Fibroblast of lung (primary cell): ENCODE measurements around the gene DDRGK1. TPM values are rescaled to one million over a fixed set of nuclear protein-coding genes. Genes with fewer than 3 reads are reported as not detected.

Source experiments
- DNase-seq, 2 donors: peaks; one replicate each; pipeline versions ENCODE4 v3.0.0 to v3.0.0-alpha.2; 2010; ENCODE audit warnings: low read depth in 2 of 2
- H2AFZ ChIP-seq: 2 replicates; pipeline ENCODE4 v1.5.1; 2012; ENCODE audit warnings: low read length, control low read depth, inconsistent platforms
- H3K27ac ChIP-seq: 2 replicates; pipeline ENCODE4 v1.5.1; 2011; ENCODE audit warnings: low read length, control low read depth; ENCODE audit not compliant: insufficient read depth
- H3K27me3 ChIP-seq: 2 replicates; pipeline ENCODE4 v1.5.1; 2011; ENCODE audit warnings: mild to moderate bottlenecking, low read length; ENCODE audit not compliant: control insufficient read depth, insufficient read depth
- H3K36me3 ChIP-seq: 2 replicates; pipeline ENCODE4 v1.5.1; 2011; ENCODE audit warnings: low read length; ENCODE audit not compliant: control insufficient read depth, insufficient read depth
- H3K4me1 ChIP-seq: 2 replicates; pipeline ENCODE4 v1.5.1; 2011; ENCODE audit warnings: low read length; ENCODE audit not compliant: control insufficient read depth, insufficient read depth; ENCODE audit errors: extremely low read depth
- H3K4me2 ChIP-seq: 2 replicates; pipeline ENCODE4 v1.5.1; 2011; ENCODE audit warnings: low read length, control low read depth; ENCODE audit not compliant: insufficient read depth; ENCODE audit errors: extremely low read depth
- H3K4me3 ChIP-seq, 4 experiments: fragments of 200-600 bp in 1 of 4; sonication (generic) in 1 of 4; replicated peaks in 1 of 4; 2 replicates each; pipeline ENCODE4 v1.5.1; 2011 to 2016; ENCODE audit warnings: low read length in 4 of 4, low read depth in 3 of 4, mild to moderate bottlenecking in 3 of 4, control low read depth in 2 of 4, inconsistent platforms in 1 of 4, mixed read lengths in 1 of 4; ENCODE audit not compliant: insufficient read depth in 1 of 4; ENCODE audit errors: control extremely low read depth in 1 of 4
- H3K79me2 ChIP-seq: 2 replicates; pipeline ENCODE4 v1.5.1; 2012; ENCODE audit warnings: mild to moderate bottlenecking, low read length, inconsistent platforms; ENCODE audit not compliant: control insufficient read depth, insufficient read depth
- H3K9ac ChIP-seq: 2 replicates; pipeline ENCODE4 v1.5.1; 2011; ENCODE audit warnings: mild to moderate bottlenecking, low read length, control low read depth; ENCODE audit not compliant: insufficient read depth
- H3K9me3 ChIP-seq: 2 replicates; pipeline ENCODE4 v1.5.1; 2012; ENCODE audit warnings: low read depth, low read length; ENCODE audit not compliant: control insufficient read depth, insufficient read depth
- H4K20me1 ChIP-seq: 2 replicates; pipeline ENCODE4 v1.5.1; 2011; ENCODE audit warnings: low read length; ENCODE audit not compliant: control insufficient read depth, insufficient read depth; ENCODE audit errors: extremely low read depth
- EZH2 ChIP-seq: IDR thresholded peaks from 2 replicates; pipeline ENCODE4 v1.5.1; 2012; ENCODE audit warnings: low read length, control low read depth, mild to moderate bottlenecking; ENCODE audit errors: missing control alignments
- polyA minus RNA-seq: library from RNA; depleted of rRNA, polyadenylated mRNA; stranded (reverse); fragments of >200 nt; gene quantifications from 2 replicates; pipeline ENCODE4 v1.2.3, GENCODE V29; 2011; ENCODE audit warnings: low replicate concordance
- polyA plus RNA-seq, 2 donors: library from polyadenylated mRNA; depleted of rRNA in 1 of 2; stranded (reverse) in 1 of 2; unstranded in 1 of 2; fragments of >200 nt; gene quantifications; 2 replicates each; pipeline ENCODE4 v1.2.1, GENCODE V29; 2011 to 2012; ENCODE audit warnings: missing spikeins in 1 of 2
- total RNA-seq: library from RNA; depleted of rRNA; stranded (reverse); fragments of >200 nt; gene quantifications from 2 replicates; pipeline ENCODE4 v1.2.1, GENCODE V29; 2014
- TF ChIP-seq, protein P1 (sequence below), 2 donors: IDR thresholded peaks in 1 of 2; conservative IDR thresholded peaks in 1 of 2; 1 replicate in 1 of 2; 2 replicates in 1 of 2; pipeline ENCODE4 v1.5.1; 2011 to 2012; ENCODE audit warnings: low read length in 2 of 2, control low read depth in 1 of 2, inconsistent platforms in 1 of 2, low read depth in 1 of 2, mild to moderate bottlenecking in 1 of 2

Gene DDRGK1
- 32.9 and 35.5 TPM in 2 replicates for total RNA-seq
- polyA plus RNA-seq: 37.5 and 42.4 TPM in 2 replicates
- polyA plus RNA-seq (2012): 39.9 and 51.2 TPM in 2 replicates
- polyA minus RNA-seq: 9.5 and 15.7 TPM in 2 replicates

- Histone ChIP-seq H3K27me3 (no peaks in the 10 kb centered on the region), H3K9ac (peak within 1 kb of the TSS; percentile 89), H3K9me3 (no peaks in the 10 kb centered on the region), H3K27ac (peak within 1 kb of the TSS; percentile 80), H3K4me2 (peak within 1 kb of the TSS; percentile 96), H3K4me1 (peaks cover 4% of the 10 kb centered on the region), H4K20me1 (no peaks in the 10 kb centered on the region), H3K36me3 (peaks cover 8% of the 10 kb centered on the region), H3K4me3 (peak within 1 kb of the TSS; percentile 71 to 97 (median 86)), H2AFZ (peak within 1 kb of the TSS; percentile 95), H3K79me2 (peaks cover 21% of the 10 kb centered on the region)
- TF ChIP-seq, protein P1, sequence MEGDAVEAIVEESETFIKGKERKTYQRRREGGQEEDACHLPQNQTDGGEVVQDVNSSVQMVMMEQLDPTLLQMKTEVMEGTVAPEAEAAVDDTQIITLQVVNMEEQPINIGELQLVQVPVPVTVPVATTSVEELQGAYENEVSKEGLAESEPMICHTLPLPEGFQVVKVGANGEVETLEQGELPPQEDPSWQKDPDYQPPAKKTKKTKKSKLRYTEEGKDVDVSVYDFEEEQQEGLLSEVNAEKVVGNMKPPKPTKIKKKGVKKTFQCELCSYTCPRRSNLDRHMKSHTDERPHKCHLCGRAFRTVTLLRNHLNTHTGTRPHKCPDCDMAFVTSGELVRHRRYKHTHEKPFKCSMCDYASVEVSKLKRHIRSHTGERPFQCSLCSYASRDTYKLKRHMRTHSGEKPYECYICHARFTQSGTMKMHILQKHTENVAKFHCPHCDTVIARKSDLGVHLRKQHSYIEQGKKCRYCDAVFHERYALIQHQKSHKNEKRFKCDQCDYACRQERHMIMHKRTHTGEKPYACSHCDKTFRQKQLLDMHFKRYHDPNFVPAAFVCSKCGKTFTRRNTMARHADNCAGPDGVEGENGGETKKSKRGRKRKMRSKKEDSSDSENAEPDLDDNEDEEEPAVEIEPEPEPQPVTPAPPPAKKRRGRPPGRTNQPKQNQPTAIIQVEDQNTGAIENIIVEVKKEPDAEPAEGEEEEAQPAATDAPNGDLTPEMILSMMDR (conservative IDR thresholded peaks at IDR 0.05 in 1 of 2, IDR thresholded peaks at IDR 0.05 in 1 of 2; ENCODE audit: low read depth in 1 of 2, low read length in 2 of 2): no peak
- TF ChIP-seq EZH2: no peak
- peak; percentile 64 to 82 for DNase-seq
Measured at GRCh38 chr20:3204124-3204794, at the start of gene DDRGK1. Gene DDRGK1, minus strand, starts transcription at chr20:3204682. Its CDS starts 55 bp downstream, at chr20:3204627.

GRCh38 chr20:3251806-3252205, 47.3 kb upstream of the DDRGK1 start:
- H3K4me2 ChIP-seq: no peak overlapping the region
- H3K36me3 ChIP-seq: peaks cover 15% of the 10 kb centered on the region
- DNase-seq: peak; percentile 45 to 50
- H3K9me3 ChIP-seq: no peaks in the 10 kb centered on the region
- no peaks in the 10 kb centered on the region for H3K4me1 ChIP-seq
- no peak for TF ChIP-seq EZH2
- TF ChIP-seq, protein P1 (conservative IDR thresholded peaks at IDR 0.05 in 1 of 2, IDR thresholded peaks at IDR 0.05 in 1 of 2; ENCODE audit: low read depth in 1 of 2, low read length in 2 of 2): no peak
- no peaks in the 10 kb centered on the region for H3K79me2 ChIP-seq
- H3K27ac ChIP-seq: no peak overlapping the region
- no peaks in the 10 kb centered on the region for H4K20me1 ChIP-seq
- H3K4me3 ChIP-seq: no peak overlapping the region
- H2AFZ ChIP-seq: no peak overlapping the region
- H3K9ac ChIP-seq: no peak overlapping the region
- peaks cover 5% of the 10 kb centered on the region for H3K27me3 ChIP-seq

DNA sequence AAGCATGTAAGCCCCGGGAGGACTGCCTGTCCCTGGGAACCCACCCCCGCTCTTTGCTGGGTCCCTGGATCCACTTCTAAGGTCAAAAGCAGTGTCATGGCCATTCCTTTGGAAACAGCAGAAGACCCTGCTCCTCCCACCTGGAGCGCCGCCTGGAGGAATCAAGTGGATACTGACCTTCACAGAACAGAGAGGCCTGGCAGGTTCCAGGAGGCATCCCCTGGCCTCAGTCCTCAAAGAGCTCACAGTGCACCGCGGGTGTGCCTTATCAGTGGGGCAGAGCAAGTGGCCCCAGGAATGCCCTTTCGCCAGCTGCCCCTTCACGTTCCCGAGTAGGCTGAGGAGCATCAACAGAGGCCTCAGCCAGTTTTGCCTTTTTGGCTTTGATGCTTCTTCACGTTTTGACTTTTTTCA, 45.6 kb upstream of the DDRGK1 start:
- TF ChIP-seq EZH2: no peak
- TF ChIP-seq, protein P1 (conservative IDR thresholded peaks at IDR 0.05 in 1 of 2, IDR thresholded peaks at IDR 0.05 in 1 of 2; ENCODE audit: low read depth in 1 of 2, low read length in 2 of 2): peak in 1 of 2 donors; percentile 27
- no peaks in the 10 kb centered on the region for H4K20me1 ChIP-seq
- no peak overlapping the region for H3K27ac ChIP-seq
- H3K9me3 ChIP-seq: no peaks in the 10 kb centered on the region
- peaks cover 12% of the 10 kb centered on the region for H3K36me3 ChIP-seq
- no peaks in the 10 kb centered on the region for H3K79me2 ChIP-seq
- H3K4me3 ChIP-seq: no peak overlapping the region
- H3K4me2 ChIP-seq: no peak overlapping the region
- H2AFZ ChIP-seq: no peak overlapping the region
- H3K27me3 ChIP-seq: peaks cover 5% of the 10 kb centered on the region
- no peak overlapping the region for H3K9ac ChIP-seq
- no peaks in the 10 kb centered on the region for H3K4me1 ChIP-seq
- DNase-seq: no peak
